MM.1S (cell line): ENCODE results near the gene UNC13A.

Experiments
- CTCF ChIP-seq: fragments of 300-600 bp; sonication (generic); IDR thresholded peaks from 2 replicates; pipeline ENCODE4 v1.5.1; 2016; ENCODE audit warnings: antibody characterized with exemption, low read length, mixed read lengths
- EZH2 ChIP-seq: fragments of 300-600 bp; sonication (generic); optimal IDR thresholded peaks from 2 replicates; pipeline ENCODE3; 2017; ENCODE audit warnings: low read depth, mild to moderate bottlenecking, antibody characterized with exemption, low read length, mixed read lengths

- TF ChIP-seq CTCF (no peak), EZH2 (no peak)
Measured at GRCh38 chr19:17681505-17682125, 6.5 kb downstream of the UNC13A start.
